Endodermal cell (in vitro differentiated cells): Measurements from ENCODE around the gene SYT10. TPM values are rescaled to one million over a fixed set of nuclear protein-coding genes. Genes with fewer than 3 reads are reported as not detected.

Experiments used
- DNase-seq: peaks from one replicate; pipeline ENCODE4 v3.0.0-alpha.2; 2017
- H3K27ac ChIP-seq: 2 replicates; pipeline ENCODE4 v1.5.1; 2013; ENCODE audit warnings: mild to moderate bottlenecking, low read depth, low read length, moderate library complexity
- H3K27me3 ChIP-seq: 2 replicates; pipeline ENCODE4 v1.6.1; 2013; ENCODE audit warnings: mild to moderate bottlenecking, low read length, moderate library complexity; ENCODE audit not compliant: insufficient read depth, control insufficient read depth, poor library complexity, severe bottlenecking
- H3K36me3 ChIP-seq: 2 replicates; pipeline ENCODE4 v1.7.0; 2013; ENCODE audit warnings: mild to moderate bottlenecking, low read length, moderate library complexity; ENCODE audit not compliant: control insufficient read depth, insufficient read depth
- H3K4me1 ChIP-seq: one replicate; pipeline ENCODE4 v1.7.0; 2013; ENCODE audit warnings: low read length; ENCODE audit not compliant: control insufficient read depth, insufficient read depth
- H3K4me3 ChIP-seq: 2 replicates; pipeline ENCODE4 v1.5.1; 2013; ENCODE audit warnings: mild to moderate bottlenecking, low read length, moderate library complexity
- H3K9ac ChIP-seq: 2 replicates; pipeline ENCODE4 v1.6.1; 2013; ENCODE audit warnings: mild to moderate bottlenecking, low read length, moderate library complexity; ENCODE audit not compliant: poor library complexity, severe bottlenecking; ENCODE audit errors: extremely low read depth
- H3K9me3 ChIP-seq: 2 replicates; pipeline ENCODE4 v1.6.1; 2013; ENCODE audit warnings: mild to moderate bottlenecking, low read length, moderate library complexity; ENCODE audit not compliant: control insufficient read depth
- H3K27ac Mint-ChIP-seq: 2 replicates; pipeline ENCODE4 v1.8.0; 2020; ENCODE audit warnings: mixed read lengths
- H3K27me3 Mint-ChIP-seq: 2 replicates; pipeline ENCODE4 v1.8.0; 2021; ENCODE audit warnings: mild to moderate bottlenecking, mixed read lengths; ENCODE audit not compliant: insufficient read depth
- H3K36me3 Mint-ChIP-seq: 2 replicates; pipeline ENCODE4 v1.8.0; 2020; ENCODE audit warnings: low read depth, mixed read lengths
- H3K4me1 Mint-ChIP-seq: 2 replicates; pipeline ENCODE4 v1.8.0; 2020; ENCODE audit warnings: mixed read lengths
- H3K4me3 Mint-ChIP-seq: 2 replicates; pipeline ENCODE4 v1.8.0; 2020; ENCODE audit warnings: mild to moderate bottlenecking, moderate library complexity, mixed read lengths
- H3K9me3 Mint-ChIP-seq: 2 replicates; pipeline ENCODE4 v1.8.0; 2020; ENCODE audit warnings: mild to moderate bottlenecking, mixed read lengths
- CTCF ChIP-seq: fragments of 200-600 bp; sonication (generic); conservative IDR thresholded peaks from 2 replicates; pipeline ENCODE4 v1.5.0; 2021; ENCODE audit warnings: antibody characterized with exemption, mild to moderate bottlenecking
- WGBS, 2 experiments: methylation state at CpG; one replicate each; pipeline versions ENCODE4 v1.1.5 to v1.1.7; 2013; ENCODE audit warnings: missing lambda C conversion rate in 2 of 2, mixed read lengths in 1 of 2; ENCODE audit not compliant: insufficient coverage in 1 of 2, insufficient read length in 1 of 2; 5-methylcytosine and 5-hydroxymethylcytosine counted together
- total RNA-seq, 2 donors: library from RNA; stranded (reverse); fragmentation: NEBNext Ultra II Directional in 1 of 2; extraction: Animal tissue kit (Norgen Biotek cat#: 25700) in 1 of 2; gene quantifications; 2 replicates in 1 of 2; 3 replicates in 1 of 2; pipeline ENCODE4 v1.2.1, GENCODE V29; 2021

Gene SYT10
- total RNA-seq, 2 donors from 2014 or later: 10.2 to 10.6 TPM

GRCh38 chr12:33484161-33484560 lies 44.5 kb upstream of the SYT10 start:
- no peak for TF ChIP-seq CTCF
- Histone ChIP-seq H3K4me3 (no peak overlapping the region), H3K36me3 (no peaks in the 10 kb centered on the region), H3K9me3 (peaks cover 4% of the 10 kb centered on the region), H3K4me1 (peaks cover 15% of the 10 kb centered on the region), H3K27ac (no peak overlapping the region), H3K9ac (no peak overlapping the region), H3K27me3 (no peaks in the 10 kb centered on the region)
- Mint-ChIP-seq H3K9me3 (no peaks in the 10 kb centered on the region), H3K4me1 (peaks cover 49% of the 10 kb centered on the region), H3K36me3 (no peaks in the 10 kb centered on the region), H3K27ac (peak overlapping the region; percentile 20), H3K4me3 (no peak overlapping the region), H3K27me3 (no peaks in the 10 kb centered on the region)
- DNase-seq: no peak
- 71 to 100% methylated on average over 1 of the region's 1 CpG for WGBS, 2 experiments

- Mint-ChIP-seq H3K36me3 (no peaks in the 10 kb centered on the region), H3K9me3 (no peaks in the 10 kb centered on the region), H3K27me3 (no peaks in the 10 kb centered on the region), H3K4me1 (peaks cover 32% of the 10 kb centered on the region), H3K4me3 (no peak overlapping the region), H3K27ac (no peak overlapping the region)
- peaks cover 5% of the 10 kb centered on the region for H3K9me3 ChIP-seq
- 100% methylated on average over 1 of the region's 1 CpG; no CpG with 5 or more reads in 1 of the 2 experiments for WGBS, 2 experiments
- H3K4me1 ChIP-seq: peaks cover 12% of the 10 kb centered on the region
- no peak overlapping the region for H3K9ac ChIP-seq
- no peaks in the 10 kb centered on the region for H3K36me3 ChIP-seq
- TF ChIP-seq CTCF: no peak
- H3K27me3 ChIP-seq: no peaks in the 10 kb centered on the region
- H3K27ac ChIP-seq: no peak overlapping the region
- DNase-seq: no peak
- no peak overlapping the region for H3K4me3 ChIP-seq
These were observed 40.7 kb upstream of the SYT10 start for GRCh38 chr12:33480366-33480765.

DNA sequence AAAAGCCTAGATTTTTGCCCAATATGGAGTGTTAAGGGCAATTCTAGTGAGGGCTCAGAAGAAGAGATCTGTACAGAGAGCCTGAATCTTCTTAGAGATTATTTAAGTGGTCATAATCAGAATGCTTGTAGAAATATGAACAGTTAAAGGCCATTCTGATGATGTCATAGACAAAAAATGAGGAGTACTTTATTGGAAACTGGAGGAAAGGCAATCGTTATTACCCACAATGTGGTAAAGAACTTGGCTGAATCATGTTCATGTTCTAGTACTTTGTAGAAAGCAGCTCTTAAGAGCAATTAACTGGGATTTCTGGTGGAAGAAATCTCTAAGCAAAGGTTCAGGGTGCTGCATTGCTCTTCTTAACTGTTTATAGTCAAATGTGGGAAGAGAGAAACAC lies 36.4 kb upstream of the SYT10 start:
- no peaks in the 10 kb centered on the region for H3K27me3 ChIP-seq
- H3K27ac ChIP-seq: no peak overlapping the region
- H3K4me1 ChIP-seq: no peaks in the 10 kb centered on the region
- no peak for TF ChIP-seq CTCF
- H3K36me3 ChIP-seq: no peaks in the 10 kb centered on the region
- H3K9ac ChIP-seq: no peak overlapping the region
- no peaks in the 10 kb centered on the region for H3K9me3 Mint-ChIP-seq
- H3K4me3 ChIP-seq: no peak overlapping the region
- WGBS, 2 experiments: 90 to 94% methylated on average over 1 of the region's 1 CpG
- H3K27ac Mint-ChIP-seq: no peak overlapping the region
- peaks cover 5% of the 10 kb centered on the region for H3K9me3 ChIP-seq
- no peaks in the 10 kb centered on the region for H3K36me3 Mint-ChIP-seq
- no peaks in the 10 kb centered on the region for H3K4me1 Mint-ChIP-seq
- no peaks in the 10 kb centered on the region for H3K27me3 Mint-ChIP-seq
- H3K4me3 Mint-ChIP-seq: no peak overlapping the region
- no peak for DNase-seq
